ENCODE measurements around the gene OSBP2.

The OSBP2 gene

DNA sequence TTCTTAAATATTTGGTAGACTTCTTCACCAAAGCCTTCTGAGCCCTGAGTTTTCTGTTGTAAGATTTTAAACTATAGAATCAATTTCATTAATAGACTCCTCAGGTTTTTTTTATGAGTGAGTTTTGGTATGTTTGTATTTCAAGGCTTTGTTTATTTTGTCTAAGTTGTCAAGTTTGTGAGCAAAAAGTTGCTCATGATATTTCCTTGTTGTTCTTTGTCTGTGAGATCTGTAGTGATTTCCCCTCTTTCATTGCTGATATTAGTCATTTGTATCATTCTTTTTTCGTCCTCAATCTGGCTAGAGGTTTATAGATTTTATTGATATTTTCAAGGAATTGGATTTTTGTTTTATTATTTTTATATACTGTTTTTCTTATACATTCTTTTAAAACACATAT lies 152.9 kb downstream of the OSBP2 start:
- TF ChIP-seq, protein P1, sequence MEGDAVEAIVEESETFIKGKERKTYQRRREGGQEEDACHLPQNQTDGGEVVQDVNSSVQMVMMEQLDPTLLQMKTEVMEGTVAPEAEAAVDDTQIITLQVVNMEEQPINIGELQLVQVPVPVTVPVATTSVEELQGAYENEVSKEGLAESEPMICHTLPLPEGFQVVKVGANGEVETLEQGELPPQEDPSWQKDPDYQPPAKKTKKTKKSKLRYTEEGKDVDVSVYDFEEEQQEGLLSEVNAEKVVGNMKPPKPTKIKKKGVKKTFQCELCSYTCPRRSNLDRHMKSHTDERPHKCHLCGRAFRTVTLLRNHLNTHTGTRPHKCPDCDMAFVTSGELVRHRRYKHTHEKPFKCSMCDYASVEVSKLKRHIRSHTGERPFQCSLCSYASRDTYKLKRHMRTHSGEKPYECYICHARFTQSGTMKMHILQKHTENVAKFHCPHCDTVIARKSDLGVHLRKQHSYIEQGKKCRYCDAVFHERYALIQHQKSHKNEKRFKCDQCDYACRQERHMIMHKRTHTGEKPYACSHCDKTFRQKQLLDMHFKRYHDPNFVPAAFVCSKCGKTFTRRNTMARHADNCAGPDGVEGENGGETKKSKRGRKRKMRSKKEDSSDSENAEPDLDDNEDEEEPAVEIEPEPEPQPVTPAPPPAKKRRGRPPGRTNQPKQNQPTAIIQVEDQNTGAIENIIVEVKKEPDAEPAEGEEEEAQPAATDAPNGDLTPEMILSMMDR (IDR thresholded peaks at IDR 0.05; ENCODE audit: insufficient read depth, low read depth, low read length, missing control alignments): no peak
- no peak for DNase-seq (ENCODE audit: low read depth)
- no peak overlapping the region for H3K4me3 ChIP-seq (ENCODE audit: low read length)

DNA sequence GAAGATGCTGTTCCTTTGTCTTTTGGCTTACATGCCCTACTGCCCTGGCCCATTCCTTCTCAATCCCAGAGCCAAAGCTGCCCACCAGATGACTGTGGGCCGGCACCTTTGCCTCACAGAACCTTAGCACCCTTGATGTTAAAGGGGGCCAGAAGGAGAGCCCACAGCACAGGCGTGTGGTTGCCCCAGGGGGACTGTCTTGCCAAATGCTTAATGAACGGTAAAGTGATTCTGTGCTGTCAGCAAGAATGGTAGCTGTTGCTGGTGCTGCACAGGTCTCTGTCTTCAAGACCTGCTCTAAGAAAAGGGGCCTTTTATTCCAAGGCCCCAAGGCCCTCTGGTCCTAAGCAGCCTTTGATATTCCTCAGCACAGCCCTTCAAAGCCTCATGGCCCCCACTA lies 160.6 kb downstream of the OSBP2 start:
- no peak for DNase-seq (ENCODE audit: low read depth)
- TF ChIP-seq, protein P1 (IDR thresholded peaks at IDR 0.05; ENCODE audit: insufficient read depth, low read depth, low read length, missing control alignments): no peak
- no peak overlapping the region for H3K4me3 ChIP-seq (ENCODE audit: low read length)

DNA sequence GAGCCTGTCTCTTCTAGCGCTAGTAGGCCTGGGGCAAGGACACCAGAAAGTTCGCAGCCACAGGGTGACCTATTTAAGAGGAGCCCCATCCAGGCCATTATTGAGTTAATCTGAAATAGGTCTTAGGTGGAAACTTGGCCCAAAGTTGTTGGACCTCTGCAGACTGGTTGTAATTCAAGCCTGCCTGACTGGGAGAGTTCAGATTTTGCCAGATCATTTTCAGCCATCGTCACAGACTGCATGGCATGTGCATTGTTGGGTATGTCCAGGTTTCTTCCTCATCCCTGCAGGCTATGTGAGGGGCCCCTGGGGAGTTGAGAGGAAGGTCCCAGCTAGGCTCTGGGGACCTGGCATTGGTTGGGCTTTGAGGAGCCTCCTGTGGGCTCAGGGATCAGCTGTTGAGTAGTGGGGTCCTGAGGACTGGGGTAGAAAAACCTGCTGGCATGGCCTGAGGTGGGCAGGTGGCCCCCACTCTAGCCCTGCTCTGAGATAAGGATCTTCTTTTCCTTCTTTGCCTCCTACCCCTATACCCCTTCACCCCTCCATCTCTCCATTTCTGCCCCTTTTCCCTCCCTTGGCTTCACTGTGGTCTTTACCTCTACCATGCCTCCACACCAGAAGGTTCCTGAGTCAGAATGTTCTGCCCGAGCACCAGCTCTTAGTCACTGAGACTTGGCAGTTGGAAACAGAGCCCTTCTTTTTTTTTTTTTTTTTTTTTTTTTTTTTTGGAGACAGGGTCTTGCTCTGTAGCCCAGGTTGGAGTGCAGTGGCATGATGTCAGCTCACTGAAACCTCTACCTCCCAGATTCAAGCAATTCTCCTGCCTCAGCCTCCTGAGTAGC lies 161.2 kb downstream of the OSBP2 start:
- TF ChIP-seq, protein P1 (IDR thresholded peaks at IDR 0.05; ENCODE audit: insufficient read depth, low read depth, low read length, missing control alignments): no peak
- H3K4me3 ChIP-seq (ENCODE audit: low read length): no peak overlapping the region
- no peak for DNase-seq (ENCODE audit: low read depth)

DNA sequence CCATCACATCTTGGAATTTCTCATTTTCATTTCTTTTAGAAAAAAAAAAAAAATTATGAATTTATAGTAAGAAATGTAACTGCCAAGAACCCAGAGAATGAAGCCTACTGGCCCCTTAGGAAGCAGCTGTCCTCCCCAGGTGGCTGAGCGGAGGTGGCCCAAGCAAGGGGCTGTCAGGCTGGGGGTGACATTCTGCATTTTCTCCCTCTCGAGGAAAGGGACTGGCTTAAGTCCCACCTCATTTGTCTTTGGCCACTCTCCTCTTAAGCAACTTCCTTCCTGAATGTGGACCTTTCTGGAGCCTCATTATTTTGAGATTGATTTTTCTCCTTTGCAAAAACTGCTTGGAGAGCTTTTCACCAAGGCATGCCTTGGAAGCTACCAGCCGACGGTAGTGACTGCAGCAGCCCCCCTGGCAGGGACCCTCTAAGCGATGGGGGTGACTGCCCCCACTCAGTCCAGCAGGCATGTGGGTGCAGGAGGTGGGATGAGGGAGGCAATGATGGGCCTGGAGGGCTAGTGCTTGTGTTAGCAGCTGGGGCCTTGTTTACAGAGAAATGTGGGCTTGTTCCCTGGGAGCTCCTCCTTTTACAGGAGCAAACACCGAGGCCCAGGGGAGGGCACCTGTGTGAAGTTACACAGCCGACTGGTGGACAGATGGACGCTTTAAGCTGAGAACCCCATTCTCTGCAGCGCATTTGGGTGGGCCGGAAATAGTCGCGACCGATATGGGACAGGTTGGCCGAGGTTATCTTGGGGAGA lies 162.2 kb downstream of the OSBP2 start:
- no peak overlapping the region for H3K4me3 ChIP-seq (ENCODE audit: low read length)
- TF ChIP-seq, protein P1 (IDR thresholded peaks at IDR 0.05; ENCODE audit: insufficient read depth, low read depth, low read length, missing control alignments): no peak
- DNase-seq (ENCODE audit: low read depth): no peak

DNA sequence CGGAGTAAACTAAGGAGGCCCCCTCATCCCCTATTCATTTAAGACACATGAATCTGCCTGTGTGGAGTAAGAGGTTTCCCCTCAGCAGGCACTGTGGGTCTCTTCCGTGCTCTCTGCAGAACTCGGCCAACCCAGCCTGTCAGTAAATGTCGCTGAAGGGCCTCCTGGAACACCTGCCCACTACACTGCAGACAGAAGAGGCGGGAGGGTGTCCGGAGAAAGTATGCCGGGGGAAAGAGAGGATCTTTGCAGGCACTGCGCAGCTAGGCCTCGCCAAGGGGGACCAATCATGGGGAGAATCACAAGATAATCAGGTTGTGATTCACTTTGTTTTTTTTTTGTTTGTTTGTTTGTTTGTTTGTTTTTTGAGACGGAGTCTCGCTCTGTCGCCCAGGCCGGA lies 163.1 kb downstream of the OSBP2 start:
- TF ChIP-seq, protein P1 (IDR thresholded peaks at IDR 0.05; ENCODE audit: insufficient read depth, low read depth, low read length, missing control alignments): no peak
- no peak overlapping the region for H3K4me3 ChIP-seq (ENCODE audit: low read length)
- DNase-seq (ENCODE audit: low read depth): no peak

DNA sequence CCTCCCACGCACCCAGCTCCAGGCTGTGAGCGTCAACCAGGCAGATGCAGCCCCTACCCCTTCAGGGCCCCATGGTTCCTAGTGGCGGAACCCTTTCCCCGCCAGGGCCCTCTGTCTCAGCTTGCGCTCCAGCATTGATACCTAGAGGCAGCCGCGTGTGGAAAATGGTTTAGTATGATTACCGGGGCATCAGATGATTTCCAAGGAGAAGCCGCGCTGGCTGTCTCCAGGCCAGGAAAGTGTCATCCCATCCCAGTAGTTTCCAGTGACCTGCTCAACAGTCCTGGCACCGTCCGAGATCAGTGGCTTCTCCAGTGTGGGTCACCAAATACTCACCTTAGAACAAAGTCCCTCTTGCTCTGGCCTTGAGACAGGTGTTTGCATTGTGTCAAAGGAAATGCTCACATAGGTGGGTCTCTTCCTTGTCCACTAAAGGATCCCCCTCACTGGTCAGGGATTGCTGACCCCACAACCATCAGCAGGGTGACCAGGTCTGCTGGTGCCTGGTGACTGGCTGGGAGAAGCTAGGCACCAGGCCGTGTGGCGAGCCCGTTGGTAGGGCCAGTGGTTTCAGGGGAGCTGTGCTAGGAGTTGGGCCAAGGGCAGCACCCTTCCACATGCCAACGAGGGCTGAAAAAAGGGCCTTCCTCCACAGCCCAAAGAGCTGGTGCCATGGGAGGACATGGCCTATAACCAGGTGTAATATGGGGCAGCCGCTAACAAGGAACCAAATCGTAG lies 164.5 kb downstream of the OSBP2 start:
- H3K4me3 ChIP-seq (ENCODE audit: low read length): no peak overlapping the region
- DNase-seq (ENCODE audit: low read depth): no peak
- TF ChIP-seq, protein P1 (IDR thresholded peaks at IDR 0.05; ENCODE audit: insufficient read depth, low read depth, low read length, missing control alignments): no peak
